ENCODE data around the gene PKD2. TPM values are rescaled to one million over a fixed set of nuclear protein-coding genes. Genes with fewer than 3 reads are reported as not detected.

The PKD2 gene
- total and polyA plus RNA-seq, 2 donors (not counting 1 experiment from before 2014, with no cell fraction given) = 1.8 to 5.8 TPM

DNA sequence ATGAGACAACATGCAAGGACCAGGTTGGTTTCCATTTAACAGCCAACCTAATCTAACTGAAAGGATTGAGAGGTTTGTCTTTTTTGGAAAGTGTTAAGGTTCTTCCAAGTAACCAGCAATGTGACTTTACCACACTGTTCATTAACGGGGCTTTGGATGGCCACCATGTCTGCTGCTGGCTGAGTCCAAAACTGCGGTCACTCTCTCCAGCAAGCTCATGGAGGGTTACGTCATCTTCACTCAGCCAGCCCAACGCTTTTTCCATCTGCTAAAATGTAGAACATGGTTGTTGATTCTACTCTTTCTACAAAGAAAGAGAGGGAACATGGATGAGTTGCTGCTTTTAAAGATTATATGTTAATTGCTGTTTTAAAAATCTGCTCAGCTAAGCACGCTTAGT lies 11.0 kb downstream of the PKD2 start:
- Mint-ChIP-seq H3K9me3 (ENCODE audit: insufficient read depth) (no peaks in the 10 kb centered on the region), H3K4me3 (no peak overlapping the region), H3K4me1 (peaks cover 3% of the 10 kb centered on the region), H3K27ac (no peak overlapping the region), H3K27me3 (no peaks in the 10 kb centered on the region)
- CTCF ChIA-PET = no interaction called here
- ATAC-seq (ENCODE audit: low read depth) (no peak), DNase-seq (no peak)
- no peak overlapping the region for H2AFZ ChIP-seq (ENCODE audit: insufficient read depth, low read depth, low read length, poor library complexity, severe bottlenecking)
- no peaks in the 10 kb centered on the region for H3K27me3 ChIP-seq (replicated peaks in 1 of 4; ENCODE audit: control extremely low read depth in 1 of 4, control insufficient read depth in 3 of 4, insufficient read depth in 4 of 4, low read length in 3 of 4)
- H3K9ac ChIP-seq (ENCODE audit: low read length) = no peak overlapping the region
- peaks cover 0 to 1% of the 10 kb centered on the region in 2 experiments for H3K36me3 ChIP-seq (replicated peaks in 1 of 2; ENCODE audit: control extremely low read depth in 1 of 2, control insufficient read depth in 1 of 2, extremely low read depth in 1 of 2, insufficient read depth in 2 of 2, low read length in 1 of 2)
- no peaks in the 10 kb centered on the region for H3K9me3 ChIP-seq (ENCODE audit: control extremely low read depth in 1 of 3, control insufficient read depth in 2 of 3, insufficient read depth in 1 of 3, low read length in 2 of 3)
- TF ChIP-seq EZH2 (IDR thresholded peaks at IDR 0.05; ENCODE audit: borderline replicate concordance, insufficient read depth, low read depth, low read length, poor library complexity, severe bottlenecking) = no peak
- no peak for TF ChIP-seq CTCF (IDR thresholded peaks at IDR 0.05)
- H3K4me1 ChIP-seq (ENCODE audit: control insufficient read depth in 2 of 2, insufficient read depth in 2 of 2, low read length in 2 of 2) = no peaks in the 10 kb centered on the region
- no peak overlapping the region for H3K4me3 ChIP-seq (ENCODE audit: control extremely low read depth in 1 of 5, extremely low read depth in 1 of 5, insufficient read depth in 1 of 5, low read depth in 2 of 5, low read length in 4 of 5)
- POLR2A ChIA-PET = no interaction called here
- H4K20me1 ChIP-seq (ENCODE audit: control insufficient read depth, insufficient read depth, low read length, poor library complexity, severe bottlenecking) = no peaks in the 10 kb centered on the region
- H3K4me2 ChIP-seq (replicated peaks; ENCODE audit: low read depth, low read length, poor library complexity, severe bottlenecking) = no peak overlapping the region
- no peak overlapping the region for H3K27ac ChIP-seq (ENCODE audit: low read length in 2 of 2)
- H3K79me2 ChIP-seq (ENCODE audit: control insufficient read depth, insufficient read depth, low read length) = peaks cover 5% of the 10 kb centered on the region
- WGBS (ENCODE audit: insufficient coverage) = 100% methylated on average over 1 of the region's 5 CpGs
- intact Hi-C loops (cut with micrococcal nuclease) = no loop called here

- POLR2A ChIA-PET = no interaction called here
- no peak for DNase-seq
- H3K4me1 ChIP-seq (ENCODE audit: control insufficient read depth in 2 of 2, insufficient read depth in 2 of 2, low read length in 2 of 2) = no peaks in the 10 kb centered on the region
Observed at GRCh38 chr4:88021824-88022223, 14.4 kb downstream of the PKD2 start.

More at GRCh38 chr4:88021824-88022223, 14.4 kb downstream of the PKD2 start:
- H3K27me3 Mint-ChIP-seq = no peaks in the 10 kb centered on the region
- no peaks in the 10 kb centered on the region for H3K4me1 Mint-ChIP-seq
- ATAC-seq (ENCODE audit: low read depth) = no peak
- H3K9me3 Mint-ChIP-seq (ENCODE audit: insufficient read depth) = peaks cover 6% of the 10 kb centered on the region
- no peak overlapping the region for H3K4me2 ChIP-seq (replicated peaks; ENCODE audit: low read depth, low read length, poor library complexity, severe bottlenecking)
- H3K36me3 ChIP-seq (replicated peaks in 1 of 2; ENCODE audit: control extremely low read depth in 1 of 2, control insufficient read depth in 1 of 2, extremely low read depth in 1 of 2, insufficient read depth in 2 of 2, low read length in 1 of 2) = peaks cover 0 to 1% of the 10 kb centered on the region in 2 experiments
- no peak overlapping the region for H2AFZ ChIP-seq (ENCODE audit: insufficient read depth, low read depth, low read length, poor library complexity, severe bottlenecking)
- H3K9ac ChIP-seq (ENCODE audit: low read length) = no peak overlapping the region
- H4K20me1 ChIP-seq (ENCODE audit: control insufficient read depth, insufficient read depth, low read length, poor library complexity, severe bottlenecking) = no peaks in the 10 kb centered on the region
- no peaks in the 10 kb centered on the region for H3K79me2 ChIP-seq (ENCODE audit: control insufficient read depth, insufficient read depth, low read length)
- H3K4me3 ChIP-seq (ENCODE audit: control extremely low read depth in 1 of 5, extremely low read depth in 1 of 5, insufficient read depth in 1 of 5, low read depth in 2 of 5, low read length in 4 of 5) = no peak overlapping the region
- TF ChIP-seq CTCF (IDR thresholded peaks at IDR 0.05) (no peak), EZH2 (IDR thresholded peaks at IDR 0.05; ENCODE audit: borderline replicate concordance, insufficient read depth, low read depth, low read length, poor library complexity, severe bottlenecking) (no peak)
- intact Hi-C loops (cut with micrococcal nuclease) = no loop called here
- H3K27ac ChIP-seq (ENCODE audit: low read length in 2 of 2) = no peak overlapping the region
- peaks cover 2 to 14% (median 6%) of the 10 kb centered on the region in 3 donors for H3K9me3 ChIP-seq (ENCODE audit: control extremely low read depth in 1 of 3, control insufficient read depth in 2 of 3, insufficient read depth in 1 of 3, low read length in 2 of 3)
- CTCF ChIA-PET = interaction anchor here (2.4 kb wide), 1 partner anchor 11 kb away, joined by 12 read pairs; no protein-coding TSS in a partner anchor
- no peak overlapping the region for H3K27ac Mint-ChIP-seq
- no peak overlapping the region for H3K4me3 Mint-ChIP-seq
- no peaks in the 10 kb centered on the region for H3K27me3 ChIP-seq (replicated peaks in 1 of 4; ENCODE audit: control extremely low read depth in 1 of 4, control insufficient read depth in 3 of 4, insufficient read depth in 4 of 4, low read length in 3 of 4)
